ENCODE results near the gene TXNRD3. TPM values are rescaled to one million over a fixed set of nuclear protein-coding genes. Genes with fewer than 3 reads are reported as not detected.

The TXNRD3 gene
- total and polyA plus RNA-seq, 4 donors = 7.0 to 11.0 (median 7.7) TPM

DNA sequence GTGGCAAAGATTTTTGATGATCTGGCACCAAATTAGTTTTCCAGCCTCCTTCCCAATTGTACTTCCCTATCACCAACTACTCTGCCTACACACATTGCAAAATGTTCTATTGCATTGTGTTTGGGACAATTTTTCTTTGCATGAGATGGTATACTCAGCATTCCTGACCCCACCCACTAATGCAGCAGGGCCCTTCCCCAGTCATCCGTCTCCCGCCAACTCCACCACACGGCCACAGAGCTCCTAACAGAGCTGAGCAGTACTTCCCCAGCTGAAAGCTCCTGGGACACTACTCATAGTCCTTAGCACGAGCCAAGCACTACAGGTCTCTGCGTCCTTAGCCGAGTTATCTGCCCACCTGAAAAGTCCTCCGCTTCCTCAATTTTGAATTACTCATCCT lies 34.2 kb downstream of the TXNRD3 start (continued):
- TF ChIP-seq, protein P1, sequence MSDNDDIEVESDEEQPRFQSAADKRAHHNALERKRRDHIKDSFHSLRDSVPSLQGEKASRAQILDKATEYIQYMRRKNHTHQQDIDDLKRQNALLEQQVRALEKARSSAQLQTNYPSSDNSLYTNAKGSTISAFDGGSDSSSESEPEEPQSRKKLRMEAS (IDR thresholded peaks at IDR 0.05) = no peak
- no peak for TF ChIP-seq GABPA (IDR thresholded peaks at IDR 0.05 in 1 of 2, conservative IDR thresholded peaks at IDR 0.05 in 1 of 2)
- no peak for TF ChIP-seq HNF4A (conservative IDR thresholded peaks at IDR 0.05)
- no peak for TF ChIP-seq RAD21 (IDR thresholded peaks at IDR 0.05)
- no peak for TF ChIP-seq RXRA (IDR thresholded peaks at IDR 0.05)

DNA sequence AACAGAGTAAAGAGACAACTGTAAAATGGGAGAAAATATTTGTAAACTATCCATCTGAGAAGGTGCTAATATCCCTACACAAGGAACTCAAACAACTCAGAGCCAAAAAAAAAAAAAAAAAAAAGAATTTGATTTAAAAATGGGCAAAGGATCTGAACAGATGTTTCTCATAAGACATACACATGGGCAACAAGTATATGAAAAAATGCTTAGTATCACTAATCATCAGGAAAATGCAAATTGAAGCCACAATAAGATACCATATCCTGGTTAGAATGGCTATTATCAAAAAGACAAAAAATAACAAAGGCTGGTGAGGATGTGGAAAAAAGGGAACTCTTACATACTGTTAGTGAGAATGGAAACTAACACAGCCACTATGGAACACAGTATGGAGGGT lies 36.2 kb downstream of the TXNRD3 start:
- DNase-seq (ENCODE audit: low spot score) = no peak
- Histone ChIP-seq H3K9ac (ENCODE audit: low read depth in 1 of 2, low read length in 2 of 2) (no peak overlapping the region), H3K4me3 (ENCODE audit: low read depth in 1 of 3, low read length in 3 of 3) (no peak overlapping the region), H3K4me1 (ENCODE audit: control insufficient read depth in 4 of 4, insufficient read depth in 4 of 4, low read length in 3 of 4) (no peaks in the 10 kb centered on the region), H3K27me3 (ENCODE audit: control insufficient read depth in 4 of 4, insufficient read depth in 4 of 4, low read length in 3 of 4) (no peaks in the 10 kb centered on the region), H3K9me3 (ENCODE audit: control insufficient read depth in 4 of 4, low read length in 3 of 4) (no peaks in the 10 kb centered on the region), H3K27ac (ENCODE audit: low read depth in 1 of 2, low read length in 2 of 2) (no peak overlapping the region), H3K36me3 (ENCODE audit: control insufficient read depth in 4 of 4, insufficient read depth in 3 of 4, low read depth in 1 of 4, low read length in 3 of 4) (peaks cover 0 to 8% (median 5%) of the 10 kb centered on the region in 4 donors)
- TF ChIP-seq EGR1 (IDR thresholded peaks at IDR 0.05; ENCODE audit: low read depth in 2 of 2) = no peak
- no peak for TF ChIP-seq YY1 (IDR thresholded peaks at IDR 0.05)
- TF ChIP-seq, protein P2, sequence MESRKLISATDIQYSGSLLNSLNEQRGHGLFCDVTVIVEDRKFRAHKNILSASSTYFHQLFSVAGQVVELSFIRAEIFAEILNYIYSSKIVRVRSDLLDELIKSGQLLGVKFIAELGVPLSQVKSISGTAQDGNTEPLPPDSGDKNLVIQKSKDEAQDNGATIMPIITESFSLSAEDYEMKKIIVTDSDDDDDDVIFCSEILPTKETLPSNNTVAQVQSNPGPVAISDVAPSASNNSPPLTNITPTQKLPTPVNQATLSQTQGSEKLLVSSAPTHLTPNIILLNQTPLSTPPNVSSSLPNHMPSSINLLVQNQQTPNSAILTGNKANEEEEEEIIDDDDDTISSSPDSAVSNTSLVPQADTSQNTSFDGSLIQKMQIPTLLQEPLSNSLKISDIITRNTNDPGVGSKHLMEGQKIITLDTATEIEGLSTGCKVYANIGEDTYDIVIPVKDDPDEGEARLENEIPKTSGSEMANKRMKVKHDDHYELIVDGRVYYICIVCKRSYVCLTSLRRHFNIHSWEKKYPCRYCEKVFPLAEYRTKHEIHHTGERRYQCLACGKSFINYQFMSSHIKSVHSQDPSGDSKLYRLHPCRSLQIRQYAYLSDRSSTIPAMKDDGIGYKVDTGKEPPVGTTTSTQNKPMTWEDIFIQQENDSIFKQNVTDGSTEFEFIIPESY (IDR thresholded peaks at IDR 0.05) = no peak
- TF ChIP-seq HNF4G (IDR thresholded peaks at IDR 0.05) = no peak
- TF ChIP-seq HNF4A (conservative IDR thresholded peaks at IDR 0.05) = no peak
- no peak for TF ChIP-seq TAF1 (conservative IDR thresholded peaks at IDR 0.05)
- no peak for TF ChIP-seq NR2F2 (IDR thresholded peaks at IDR 0.05)
- TF ChIP-seq SP1 (IDR thresholded peaks at IDR 0.05) = no peak
- TF ChIP-seq, protein P3, sequence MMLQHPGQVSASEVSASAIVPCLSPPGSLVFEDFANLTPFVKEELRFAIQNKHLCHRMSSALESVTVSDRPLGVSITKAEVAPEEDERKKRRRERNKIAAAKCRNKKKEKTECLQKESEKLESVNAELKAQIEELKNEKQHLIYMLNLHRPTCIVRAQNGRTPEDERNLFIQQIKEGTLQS (IDR thresholded peaks at IDR 0.05) = no peak
- TF ChIP-seq, protein P1 (IDR thresholded peaks at IDR 0.05) = no peak
- TF ChIP-seq, protein P4, sequence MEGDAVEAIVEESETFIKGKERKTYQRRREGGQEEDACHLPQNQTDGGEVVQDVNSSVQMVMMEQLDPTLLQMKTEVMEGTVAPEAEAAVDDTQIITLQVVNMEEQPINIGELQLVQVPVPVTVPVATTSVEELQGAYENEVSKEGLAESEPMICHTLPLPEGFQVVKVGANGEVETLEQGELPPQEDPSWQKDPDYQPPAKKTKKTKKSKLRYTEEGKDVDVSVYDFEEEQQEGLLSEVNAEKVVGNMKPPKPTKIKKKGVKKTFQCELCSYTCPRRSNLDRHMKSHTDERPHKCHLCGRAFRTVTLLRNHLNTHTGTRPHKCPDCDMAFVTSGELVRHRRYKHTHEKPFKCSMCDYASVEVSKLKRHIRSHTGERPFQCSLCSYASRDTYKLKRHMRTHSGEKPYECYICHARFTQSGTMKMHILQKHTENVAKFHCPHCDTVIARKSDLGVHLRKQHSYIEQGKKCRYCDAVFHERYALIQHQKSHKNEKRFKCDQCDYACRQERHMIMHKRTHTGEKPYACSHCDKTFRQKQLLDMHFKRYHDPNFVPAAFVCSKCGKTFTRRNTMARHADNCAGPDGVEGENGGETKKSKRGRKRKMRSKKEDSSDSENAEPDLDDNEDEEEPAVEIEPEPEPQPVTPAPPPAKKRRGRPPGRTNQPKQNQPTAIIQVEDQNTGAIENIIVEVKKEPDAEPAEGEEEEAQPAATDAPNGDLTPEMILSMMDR (IDR thresholded peaks at IDR 0.05; ENCODE audit: low read depth, low read length, missing input control) = no peak
- no peak for TF ChIP-seq JUND (IDR thresholded peaks at IDR 0.05)
- no peak for TF ChIP-seq RXRA (IDR thresholded peaks at IDR 0.05)
- TF ChIP-seq GABPA (IDR thresholded peaks at IDR 0.05 in 1 of 2, conservative IDR thresholded peaks at IDR 0.05 in 1 of 2) = no peak
- no peak for TF ChIP-seq RAD21 (IDR thresholded peaks at IDR 0.05)
- TF ChIP-seq, protein P5, sequence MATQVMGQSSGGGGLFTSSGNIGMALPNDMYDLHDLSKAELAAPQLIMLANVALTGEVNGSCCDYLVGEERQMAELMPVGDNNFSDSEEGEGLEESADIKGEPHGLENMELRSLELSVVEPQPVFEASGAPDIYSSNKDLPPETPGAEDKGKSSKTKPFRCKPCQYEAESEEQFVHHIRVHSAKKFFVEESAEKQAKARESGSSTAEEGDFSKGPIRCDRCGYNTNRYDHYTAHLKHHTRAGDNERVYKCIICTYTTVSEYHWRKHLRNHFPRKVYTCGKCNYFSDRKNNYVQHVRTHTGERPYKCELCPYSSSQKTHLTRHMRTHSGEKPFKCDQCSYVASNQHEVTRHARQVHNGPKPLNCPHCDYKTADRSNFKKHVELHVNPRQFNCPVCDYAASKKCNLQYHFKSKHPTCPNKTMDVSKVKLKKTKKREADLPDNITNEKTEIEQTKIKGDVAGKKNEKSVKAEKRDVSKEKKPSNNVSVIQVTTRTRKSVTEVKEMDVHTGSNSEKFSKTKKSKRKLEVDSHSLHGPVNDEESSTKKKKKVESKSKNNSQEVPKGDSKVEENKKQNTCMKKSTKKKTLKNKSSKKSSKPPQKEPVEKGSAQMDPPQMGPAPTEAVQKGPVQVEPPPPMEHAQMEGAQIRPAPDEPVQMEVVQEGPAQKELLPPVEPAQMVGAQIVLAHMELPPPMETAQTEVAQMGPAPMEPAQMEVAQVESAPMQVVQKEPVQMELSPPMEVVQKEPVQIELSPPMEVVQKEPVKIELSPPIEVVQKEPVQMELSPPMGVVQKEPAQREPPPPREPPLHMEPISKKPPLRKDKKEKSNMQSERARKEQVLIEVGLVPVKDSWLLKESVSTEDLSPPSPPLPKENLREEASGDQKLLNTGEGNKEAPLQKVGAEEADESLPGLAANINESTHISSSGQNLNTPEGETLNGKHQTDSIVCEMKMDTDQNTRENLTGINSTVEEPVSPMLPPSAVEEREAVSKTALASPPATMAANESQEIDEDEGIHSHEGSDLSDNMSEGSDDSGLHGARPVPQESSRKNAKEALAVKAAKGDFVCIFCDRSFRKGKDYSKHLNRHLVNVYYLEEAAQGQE (IDR thresholded peaks at IDR 0.05) = no peak

All from liver (tissue), 9 donors.